GM19025 (cell line): ENCODE measurements around the gene KLHL22.
"Not testable (repeated sequence)": the region's sequence is repeated elsewhere in the genome, so short reads cannot be mapped to it uniquely, and the experiment has no call there.

ENCODE experiments used
- ATAC-seq: cut with Tn5 transposase; IDR thresholded peaks from one replicate; pipeline ENCODE4 v1.9.1; 2021; ENCODE audit warnings: mild to moderate bottlenecking, low read depth, moderate library complexity; ENCODE audit not compliant: unreplicated experiment

Gene KLHL22

GRCh38 chr22:20424568-20424931, 71.0 kb downstream of the KLHL22 start:
- no peak for ATAC-seq

- no peak for ATAC-seq
Measured at GRCh38 chr22:20423906-20424551, 71.6 kb downstream of the KLHL22 start.

- ATAC-seq = no peak
Measured at GRCh38 chr22:20423008-20423905, 72.3 kb downstream of the KLHL22 start.

- no peak for ATAC-seq
Measured at GRCh38 chr22:20422271-20423007, 73.2 kb downstream of the KLHL22 start.

GRCh38 chr22:20421507-20421874, 74.1 kb downstream of the KLHL22 start:
- no peak for ATAC-seq

GRCh38 chr22:20420157-20420842, 75.3 kb downstream of the KLHL22 start:
- no peak for ATAC-seq

GRCh38 chr22:20419664-20419951, 76.0 kb downstream of the KLHL22 start:
- no peak for ATAC-seq

- ATAC-seq = no peak
Measured at GRCh38 chr22:20418211-20418788, 77.3 kb downstream of the KLHL22 start.

- ATAC-seq = not testable (repeated sequence)
Measured at GRCh38 chr22:20415699-20416098, 79.9 kb downstream of the KLHL22 start.

GRCh38 chr22:20415241-20415640, 80.4 kb downstream of the KLHL22 start:
- not testable (repeated sequence) for ATAC-seq

GRCh38 chr22:20414450-20414849, 81.1 kb downstream of the KLHL22 start:
- ATAC-seq = no peak

GRCh38 chr22:20414059-20414440, 81.5 kb downstream of the KLHL22 start:
- ATAC-seq = no peak

- no peak for ATAC-seq
Measured at GRCh38 chr22:20413217-20414058, 82.2 kb downstream of the KLHL22 start.

GRCh38 chr22:20412474-20413216, 83.0 kb downstream of the KLHL22 start:
- no peak for ATAC-seq

GRCh38 chr22:20409385-20409784, 86.2 kb downstream of the KLHL22 start:
- not testable (repeated sequence) for ATAC-seq

GRCh38 chr22:20408891-20409290, 86.7 kb downstream of the KLHL22 start:
- no peak for ATAC-seq

GRCh38 chr22:20407829-20408228, 87.8 kb downstream of the KLHL22 start:
- ATAC-seq = no peak

GRCh38 chr22:20406686-20407408, 88.7 kb downstream of the KLHL22 start:
- no peak for ATAC-seq
